HEK293T (cell line): Measurements from ENCODE around the gene KCNH3.

ENCODE experiments used
- CTCF ChIA-PET: fragments of 350-600 bp; formaldehyde crosslinking; extraction: SDS; loops from one replicate; lab custom pipeline; 2021; ENCODE audit warnings: antibody characterized with exemption, inconsistent platforms; lab: Yijun Ruan, JAX
- POLR2A ChIA-PET: fragments of 350-600 bp; formaldehyde crosslinking; extraction: SDS; loops from one replicate; lab custom pipeline; 2020; ENCODE audit warnings: antibody characterized with exemption, inconsistent platforms; lab: Yijun Ruan, JAX
- DNase-seq: peaks from one replicate; pipeline ENCODE4 v3.0.0; 2012; ENCODE audit warnings: mixed read lengths; ENCODE audit errors: extremely low spot score
- ARNT ChIP-seq: fragments of 450-650 bp; IDR thresholded peaks from 2 replicates; pipeline ENCODE4 v1.6.1; 2017; ENCODE audit warnings: mild to moderate bottlenecking
- BHLHE40 ChIP-seq: fragments of 450-650 bp; IDR thresholded peaks from 2 replicates; pipeline ENCODE4 v1.6.1; 2016; ENCODE audit warnings: mild to moderate bottlenecking, moderate library complexity, borderline replicate concordance
- CTBP1 ChIP-seq: fragments of 450-650 bp; IDR thresholded peaks from 2 replicates; pipeline ENCODE4 v1.6.1; 2016; ENCODE audit warnings: borderline replicate concordance
- ELF4 ChIP-seq: fragments of 450-650 bp; IDR thresholded peaks from 2 replicates; pipeline ENCODE4 v1.6.1; 2017; ENCODE audit warnings: antibody characterized with exemption
- FOXA1 ChIP-seq: fragments of 450-650 bp; IDR thresholded peaks from 2 replicates; pipeline ENCODE4 v1.6.1; 2016; ENCODE audit warnings: mild to moderate bottlenecking
- FOXK2 ChIP-seq: fragments of 450-650 bp; IDR thresholded peaks from 2 replicates; pipeline ENCODE4 v1.6.1; 2016; ENCODE audit warnings: mild to moderate bottlenecking
- FOXM1 ChIP-seq: fragments of 450-650 bp; IDR thresholded peaks from 2 replicates; pipeline ENCODE4 v1.6.1; 2017; ENCODE audit warnings: mild to moderate bottlenecking, borderline replicate concordance
- HDGF ChIP-seq: fragments of 450-650 bp; IDR thresholded peaks from 2 replicates; pipeline ENCODE4 v1.6.1; 2017; ENCODE audit warnings: antibody characterized with exemption, borderline replicate concordance
- L3MBTL2 ChIP-seq: fragments of 450-650 bp; conservative IDR thresholded peaks from 2 replicates; pipeline ENCODE4 v1.6.1; 2016; ENCODE audit warnings: mild to moderate bottlenecking
- LEF1 ChIP-seq: fragments of 450-650 bp; IDR thresholded peaks from 2 replicates; pipeline ENCODE4 v1.6.1; 2017; ENCODE audit warnings: mild to moderate bottlenecking, borderline replicate concordance
- NFRKB ChIP-seq: fragments of 450-650 bp; IDR thresholded peaks from 2 replicates; pipeline ENCODE4 v1.6.1; 2016; ENCODE audit warnings: mild to moderate bottlenecking, moderate library complexity
- PKNOX1 ChIP-seq: fragments of 450-650 bp; IDR thresholded peaks from 2 replicates; pipeline ENCODE4 v1.6.1; 2016
- SP1 ChIP-seq: fragments of 450-650 bp; IDR thresholded peaks from 2 replicates; pipeline ENCODE4 v1.6.1; 2017
- SUZ12 ChIP-seq: fragments of 450-650 bp; IDR thresholded peaks from 2 replicates; pipeline ENCODE4 v1.6.1; 2016; ENCODE audit warnings: mild to moderate bottlenecking
- TARDBP ChIP-seq: fragments of 450-650 bp; IDR thresholded peaks from 2 replicates; pipeline ENCODE4 v1.6.1; 2016
- ZNF384 ChIP-seq: fragments of 450-650 bp; IDR thresholded peaks from 2 replicates; pipeline ENCODE4 v1.6.1; 2016

Gene KCNH3

GRCh38 chr12:49557187-49557916 is 18.5 kb downstream of the KCNH3 start:
- TF ChIP-seq NFRKB (no peak), TARDBP (no peak), ARNT (no peak), LEF1 (no peak), SP1 (no peak), FOXK2 (no peak), FOXM1 (no peak), ELF4 (no peak), PKNOX1 (no peak), SUZ12 (no peak), FOXA1 (no peak), CTBP1 (no peak), ZNF384 (no peak), BHLHE40 (no peak), L3MBTL2 (no peak), HDGF (no peak)
- POLR2A ChIA-PET, result interaction anchor here (1.1 to 2.9 kb wide), 2 partner anchors 8 to 10 kb away, joined by 3 to 12 read pairs; partner anchors contain the start of gene MCRS1
- CTCF ChIA-PET, result no interaction called here
- no peak for DNase-seq

GRCh38 chr12:49557917-49558215 is 19.0 kb downstream of the KCNH3 start:
- TF ChIP-seq HDGF (no peak), ARNT (no peak), ELF4 (no peak), SP1 (no peak), LEF1 (no peak), L3MBTL2 (no peak), ZNF384 (no peak)
- DNase-seq, result no peak
- CTCF ChIA-PET, result interaction anchor here (0.5 kb wide), 1 partner anchor 41 kb away, joined by 3 read pairs; no protein-coding TSS in a partner anchor
- POLR2A ChIA-PET, result interaction anchor here (0.8 to 2.9 kb wide), 2 partner anchors 9 to 23 kb away, joined by 3 to 12 read pairs; partner anchors contain the start of gene MCRS1

GRCh38 chr12:49558526-49558925 is 19.7 kb downstream of the KCNH3 start:
- DNase-seq, result no peak
- ChIA-PET CTCF (interaction anchor here (0.5 kb wide), 1 partner anchor 42 kb away, joined by 3 read pairs; no protein-coding TSS in a partner anchor), POLR2A (interaction anchor here (0.8 kb wide), 1 partner anchor 22 kb away, joined by 3 read pairs; no protein-coding TSS in a partner anchor)
- TF ChIP-seq PKNOX1 (no peak), ARNT (no peak), L3MBTL2 (no peak), LEF1 (no peak), ZNF384 (no peak), BHLHE40 (no peak), CTBP1 (no peak), SUZ12 (no peak)

- ChIA-PET CTCF (no interaction called here), POLR2A (no interaction called here)
- no peak for DNase-seq
- TF ChIP-seq HDGF, result no peak
- no peak for TF ChIP-seq TARDBP
- TF ChIP-seq ZNF384, result no peak
- TF ChIP-seq PKNOX1, result no peak
- TF ChIP-seq CTBP1, result no peak
- no peak for TF ChIP-seq SP1
- no peak for TF ChIP-seq FOXA1
- no peak for TF ChIP-seq SUZ12
- no peak for TF ChIP-seq LEF1
- no peak for TF ChIP-seq L3MBTL2
- no peak for TF ChIP-seq FOXM1
- no peak for TF ChIP-seq FOXK2
- no peak for TF ChIP-seq BHLHE40
- no peak for TF ChIP-seq NFRKB
Observed at GRCh38 chr12:49559011-49559675, 20.3 kb downstream of the KCNH3 start.

- ChIA-PET POLR2A (no interaction called here), CTCF (no interaction called here)
- TF ChIP-seq ELF4, result no peak
- no peak for TF ChIP-seq FOXA1
- no peak for TF ChIP-seq FOXK2
- no peak for TF ChIP-seq ARNT
- TF ChIP-seq SP1, result no peak
- TF ChIP-seq LEF1, result no peak
- TF ChIP-seq NFRKB, result no peak
- no peak for TF ChIP-seq ZNF384
- TF ChIP-seq FOXM1, result no peak
- no peak for TF ChIP-seq CTBP1
- TF ChIP-seq BHLHE40, result no peak
- TF ChIP-seq TARDBP, result no peak
- DNase-seq, result no peak
Observed at GRCh38 chr12:49560695-49561094, 21.9 kb downstream of the KCNH3 start.

- no peak for TF ChIP-seq BHLHE40
- TF ChIP-seq CTBP1, result no peak
- TF ChIP-seq LEF1, result no peak
- TF ChIP-seq PKNOX1, result no peak
- TF ChIP-seq L3MBTL2, result no peak
- no peak for TF ChIP-seq ARNT
- no peak for TF ChIP-seq HDGF
- TF ChIP-seq ELF4, result no peak
- TF ChIP-seq ZNF384, result no peak
- no peak for TF ChIP-seq FOXK2
- no peak for TF ChIP-seq SP1
- no peak for TF ChIP-seq SUZ12
- POLR2A ChIA-PET, result interaction anchor here (1.2 kb wide), 1 partner anchor 9 kb away, joined by 6 read pairs; no protein-coding TSS in a partner anchor
- CTCF ChIA-PET, result interaction anchor here (0.6 kb wide), 1 partner anchor 93 kb away, joined by 4 read pairs; no protein-coding TSS in a partner anchor
- no peak for DNase-seq
Observed at GRCh38 chr12:49562233-49562632, 23.4 kb downstream of the KCNH3 start.
